Measurements from ENCODE around the gene CD300LD. TPM values are rescaled to one million over a fixed set of nuclear protein-coding genes. Genes with fewer than 3 reads are reported as not detected.

The CD300LD gene
- total RNA-seq: not detected

- Histone ChIP-seq H3K4me3 (no peak within 1 kb of the TSS), H3K36me3 (no peaks in the 10 kb centered on the region), H3K27me3 (peaks cover 0 to 24% (median 0%) of the 10 kb centered on the region in 4 donors), H3K4me1 (no peaks in the 10 kb centered on the region), H3K27ac (replicated peaks in 1 of 4) (no peak within 1 kb of the TSS), H3K9me3 (no peaks in the 10 kb centered on the region)
- WGBS: 74% methylated on average over 14 of the region's 14 CpGs
- no peak for DNase-seq (ENCODE audit: extremely low spot score)
- intact Hi-C loops (cut with DNase I): no loop called here
- TF ChIP-seq CTCF (IDR thresholded peaks at IDR 0.05) (no peak), EP300 (IDR thresholded peaks at IDR 0.05) (no peak), POLR2AphosphoS5 (IDR thresholded peaks at IDR 0.05) (no peak), POLR2A (IDR thresholded peaks at IDR 0.05; ENCODE audit: low read depth) (no peak)
These were observed at the start of gene CD300LD for GRCh38 chr17:74592087-74592990. Gene CD300LD (minus strand): TSS chr17:74592283. CDS start chr17:74592202, 81 bp downstream.

GRCh38 chr17:74641224-74641957 lies 49.3 kb upstream of the CD300LD start:
- WGBS: 53% methylated on average over 6 of the region's 6 CpGs
- no peak for TF ChIP-seq EP300 (IDR thresholded peaks at IDR 0.05)
- no peak for TF ChIP-seq POLR2AphosphoS5 (IDR thresholded peaks at IDR 0.05)
- no peak for TF ChIP-seq POLR2A (IDR thresholded peaks at IDR 0.05; ENCODE audit: low read depth)
- TF ChIP-seq CTCF (IDR thresholded peaks at IDR 0.05): no peak

GRCh38 chr17:74639704-74640151 lies 47.6 kb upstream of the CD300LD start:
- no peak for TF ChIP-seq EP300 (IDR thresholded peaks at IDR 0.05)
- no peak for TF ChIP-seq CTCF (IDR thresholded peaks at IDR 0.05)
- no peak for TF ChIP-seq POLR2AphosphoS5 (IDR thresholded peaks at IDR 0.05)
- TF ChIP-seq POLR2A (IDR thresholded peaks at IDR 0.05; ENCODE audit: low read depth): no peak
- no peaks in the 10 kb centered on the region for H3K4me1 ChIP-seq
- H3K27me3 ChIP-seq: peaks cover 0 to 55% (median 3%) of the 10 kb centered on the region in 4 donors
- no peaks in the 10 kb centered on the region for H3K36me3 ChIP-seq
- no peaks in the 10 kb centered on the region for H3K9me3 ChIP-seq
- intact Hi-C loops (cut with DNase I): no loop called here
- 71% methylated on average over 10 of the region's 10 CpGs for WGBS
- H3K27ac ChIP-seq (replicated peaks in 1 of 4): no peak overlapping the region
- no peak for DNase-seq (ENCODE audit: extremely low spot score)
- no peak overlapping the region for H3K4me3 ChIP-seq

More at GRCh38 chr17:74641224-74641957, 49.3 kb upstream of the CD300LD start:
- no peak overlapping the region for H3K27ac ChIP-seq (replicated peaks in 1 of 4)
- no peak overlapping the region for H3K4me3 ChIP-seq
- intact Hi-C loops (cut with DNase I): no loop called here
- H3K36me3 ChIP-seq: no peaks in the 10 kb centered on the region
- DNase-seq (ENCODE audit: extremely low spot score): no peak
- no peaks in the 10 kb centered on the region for H3K4me1 ChIP-seq
- no peaks in the 10 kb centered on the region for H3K9me3 ChIP-seq
- H3K27me3 ChIP-seq: peaks cover 0 to 55% (median 3%) of the 10 kb centered on the region in 4 donors

GRCh38 chr17:74637926-74638325 lies 45.8 kb upstream of the CD300LD start:
- H3K36me3 ChIP-seq: no peaks in the 10 kb centered on the region
- no peaks in the 10 kb centered on the region for H3K9me3 ChIP-seq
- intact Hi-C loops (cut with DNase I): no loop called here
- H3K27me3 ChIP-seq: peaks cover 0 to 72% (median 3%) of the 10 kb centered on the region in 4 donors
- no peak for TF ChIP-seq EP300 (IDR thresholded peaks at IDR 0.05)
- no peak for TF ChIP-seq POLR2A (IDR thresholded peaks at IDR 0.05; ENCODE audit: low read depth)
- TF ChIP-seq POLR2AphosphoS5 (IDR thresholded peaks at IDR 0.05): no peak
- no peak for TF ChIP-seq CTCF (IDR thresholded peaks at IDR 0.05)
- no peak overlapping the region for H3K4me3 ChIP-seq
- H3K4me1 ChIP-seq: no peaks in the 10 kb centered on the region
- 39% methylated on average over 2 of the region's 2 CpGs for WGBS
- DNase-seq (ENCODE audit: extremely low spot score): no peak
- no peak overlapping the region for H3K27ac ChIP-seq (replicated peaks in 1 of 4)
